Measurements from ENCODE around the gene CCDC24. TPM values are rescaled to one million over a fixed set of nuclear protein-coding genes. Genes with fewer than 3 reads are reported as not detected.

The CCDC24 gene
- total and polyA plus RNA-seq, 2 donors (not counting 3 experiments of a cell fraction or from before 2014, with no cell fraction given) = 2.2 to 3.1 TPM

GRCh38 chr1:44029911-44030604 is 38.7 kb downstream of the CCDC24 start:
- Histone ChIP-seq H3K4me3 (replicated peaks in 1 of 3; ENCODE audit: insufficient read depth in 1 of 3, low read depth in 1 of 3, low read length in 3 of 3) (peak overlapping the region; percentile 35 to 76 (median 67)), H3K4me1 (ENCODE audit: control insufficient read depth, extremely low read depth, insufficient read depth, low read length) (peaks cover 7% of the 10 kb centered on the region), H3K9me1 (replicated peaks; ENCODE audit: control insufficient read depth, extremely low read depth, insufficient read depth, low read length) (no peaks in the 10 kb centered on the region), H3K4me2 (ENCODE audit: insufficient read depth, low read length) (peak overlapping the region; percentile 92), H3K9me3 (replicated peaks; ENCODE audit: control insufficient read depth, insufficient read depth, low read length) (no peaks in the 10 kb centered on the region), H3K36me3 (ENCODE audit: control insufficient read depth in 2 of 2, extremely low read depth in 1 of 2, insufficient read depth in 2 of 2, low read length in 2 of 2) (no peaks in the 10 kb centered on the region), H3K79me2 (ENCODE audit: control insufficient read depth, insufficient read depth, low read length) (no peaks in the 10 kb centered on the region), H3K27ac (ENCODE audit: insufficient read depth, low read depth, low read length) (peak overlapping the region; percentile 24), H2AFZ (ENCODE audit: low read depth, low read length) (peak overlapping the region; percentile 99), H3K9ac (replicated peaks; ENCODE audit: extremely low read depth, insufficient read depth, low read length) (peak overlapping the region; percentile 48), H4K20me1 (replicated peaks; ENCODE audit: control insufficient read depth, extremely low read depth, insufficient read depth, low read length) (no peaks in the 10 kb centered on the region), H3K27me3 (ENCODE audit: control insufficient read depth in 2 of 2, insufficient read depth in 2 of 2, low read length in 2 of 2) (no peaks in the 10 kb centered on the region)
- TF ChIP-seq JUN (IDR thresholded peaks at IDR 0.05; ENCODE audit: borderline replicate concordance, insufficient read depth, insufficient read length, low read depth) (no peak), CTCF (IDR thresholded peaks at IDR 0.05; ENCODE audit: extremely low read depth in 1 of 2, insufficient read depth in 1 of 2, low read depth in 1 of 2, low read length in 2 of 2) (no peak), POLR2A (IDR thresholded peaks at IDR 0.05; ENCODE audit: low read depth, low read length) (no peak), GATA2 (IDR thresholded peaks at IDR 0.05; ENCODE audit: insufficient read depth, insufficient read length, low read depth, low read length) (no peak), EZH2 (IDR thresholded peaks at IDR 0.05; ENCODE audit: borderline replicate concordance, low read depth, low read length, severe bottlenecking) (no peak), MYC (IDR thresholded peaks at IDR 0.05; ENCODE audit: low read depth, low read length) (no peak), FOS (IDR thresholded peaks at IDR 0.05; ENCODE audit: borderline replicate concordance, insufficient read depth, low read length) (no peak), MAX (IDR thresholded peaks at IDR 0.05; ENCODE audit: insufficient read depth, insufficient read length) (peak; percentile 33)
- dilution Hi-C loops (cut with MboI; ENCODE audit: extremely low pct_ligation_motif_present, low sequenced_read_pairs) = no loop called here
- DNase-seq (ENCODE audit: low read depth, low spot score) (peak; percentile 89), FAIRE-seq (peak; percentile 96)
- POLR2A ChIA-PET = no interaction called here
- CTCF ChIA-PET = interaction anchor here (0.9 to 2.2 kb wide), 5 partner anchors 19 to 267 kb away, joined by 3 to 7 read pairs (median 5); no protein-coding TSS in a partner anchor
- no TSS peak for BruUV-seq (replicated peaks)
- intact Hi-C loops (cut with micrococcal nuclease) = loop anchor here (1.0 to 5.0 kb wide), 3 partner anchors 38 to 267 kb away; partner anchors contain the start of gene CCDC24

Data from endothelial cell of umbilical vein (primary cell).